ENCODE measurements around the gene COIL.

COIL gene

GRCh38 chr17:56933868-56934267 is 27.0 kb downstream of the COIL start:
- no peak for DNase-seq

GRCh38 chr17:56933151-56933745 is 27.6 kb downstream of the COIL start:
- no peak for DNase-seq

GRCh38 chr17:56930739-56931337 is 30.0 kb downstream of the COIL start:
- no peak for DNase-seq

GRCh38 chr17:56929362-56929969 is 31.4 kb downstream of the COIL start:
- no peak for DNase-seq

GRCh38 chr17:56928586-56928985 is 32.3 kb downstream of the COIL start:
- DNase-seq: no peak

GRCh38 chr17:56926704-56927103 is 34.1 kb downstream of the COIL start:
- DNase-seq: no peak

GRCh38 chr17:56926270-56926669 is 34.6 kb downstream of the COIL start:
- no peak for DNase-seq

- no peak for DNase-seq
These were observed 35.8 kb downstream of the COIL start for GRCh38 chr17:56925088-56925487.

- DNase-seq: no peak
These were observed 41.1 kb downstream of the COIL start for GRCh38 chr17:56919717-56920116.

GRCh38 chr17:56918916-56919315 is 41.9 kb downstream of the COIL start:
- DNase-seq: no peak

- no peak for DNase-seq
These were observed 43.1 kb downstream of the COIL start for GRCh38 chr17:56917559-56918296.

- no peak for DNase-seq
These were observed 46.1 kb downstream of the COIL start for GRCh38 chr17:56914581-56915273.

GRCh38 chr17:56913867-56914580 is 46.8 kb downstream of the COIL start, which contains the start of gene TRIM25:
Gene TRIM25 (minus strand): TSS chr17:56914049. CDS start chr17:56913988, 61 bp downstream.
- DNase-seq: peak; percentile 93

GRCh38 chr17:56913353-56913866 is 47.4 kb downstream of the COIL start:
- DNase-seq: no peak

GRCh38 chr17:56913000-56913311 is 47.9 kb downstream of the COIL start:
- DNase-seq: no peak

- no peak for DNase-seq
These were observed 48.5 kb downstream of the COIL start for GRCh38 chr17:56912105-56912999.

- DNase-seq: no peak
These were observed 50.2 kb downstream of the COIL start for GRCh38 chr17:56910509-56911235.

GRCh38 chr17:56909742-56910508 is 50.9 kb downstream of the COIL start:
- DNase-seq: no peak

- DNase-seq: peak; percentile 40
These were observed 52.8 kb downstream of the COIL start for GRCh38 chr17:56908001-56908542.
